ENCODE measurements around the gene MOB2.

DNA sequence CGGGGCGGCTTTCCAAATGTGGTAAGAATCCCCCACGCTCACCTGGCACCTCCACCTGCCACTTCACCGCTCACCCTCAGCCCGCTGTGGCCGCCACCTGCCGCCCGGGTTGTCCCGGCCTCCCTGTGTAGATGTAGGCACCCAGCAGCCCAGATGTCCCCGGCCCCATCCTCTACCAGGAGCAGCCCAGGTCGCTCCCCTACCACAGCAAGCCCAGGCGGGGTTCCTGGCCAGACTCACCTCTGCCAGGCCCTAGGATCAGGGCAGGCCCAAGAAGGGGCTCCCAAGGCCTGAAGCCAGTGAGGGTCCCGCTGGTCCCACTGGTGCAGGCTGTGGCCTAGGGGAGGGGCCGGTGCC lies 27.4 kb downstream of the MOB2 start:
- TF ChIP-seq, protein P1, sequence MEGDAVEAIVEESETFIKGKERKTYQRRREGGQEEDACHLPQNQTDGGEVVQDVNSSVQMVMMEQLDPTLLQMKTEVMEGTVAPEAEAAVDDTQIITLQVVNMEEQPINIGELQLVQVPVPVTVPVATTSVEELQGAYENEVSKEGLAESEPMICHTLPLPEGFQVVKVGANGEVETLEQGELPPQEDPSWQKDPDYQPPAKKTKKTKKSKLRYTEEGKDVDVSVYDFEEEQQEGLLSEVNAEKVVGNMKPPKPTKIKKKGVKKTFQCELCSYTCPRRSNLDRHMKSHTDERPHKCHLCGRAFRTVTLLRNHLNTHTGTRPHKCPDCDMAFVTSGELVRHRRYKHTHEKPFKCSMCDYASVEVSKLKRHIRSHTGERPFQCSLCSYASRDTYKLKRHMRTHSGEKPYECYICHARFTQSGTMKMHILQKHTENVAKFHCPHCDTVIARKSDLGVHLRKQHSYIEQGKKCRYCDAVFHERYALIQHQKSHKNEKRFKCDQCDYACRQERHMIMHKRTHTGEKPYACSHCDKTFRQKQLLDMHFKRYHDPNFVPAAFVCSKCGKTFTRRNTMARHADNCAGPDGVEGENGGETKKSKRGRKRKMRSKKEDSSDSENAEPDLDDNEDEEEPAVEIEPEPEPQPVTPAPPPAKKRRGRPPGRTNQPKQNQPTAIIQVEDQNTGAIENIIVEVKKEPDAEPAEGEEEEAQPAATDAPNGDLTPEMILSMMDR (IDR thresholded peaks at IDR 0.05): no peak
- TF ChIP-seq POLR2A (IDR thresholded peaks at IDR 0.05): no peak
